ENCODE measurements around the gene FAM124B. TPM values are rescaled to one million over a fixed set of nuclear protein-coding genes. Genes with fewer than 3 reads are reported as not detected.
A peak's percentile ranks its signal among the peaks of the same experiment; 100 is the strongest.

FAM124B gene
- total RNA-seq, 3 donors from 2014 or later = 0.43 to 1.4 (median 0.55) TPM

DNA sequence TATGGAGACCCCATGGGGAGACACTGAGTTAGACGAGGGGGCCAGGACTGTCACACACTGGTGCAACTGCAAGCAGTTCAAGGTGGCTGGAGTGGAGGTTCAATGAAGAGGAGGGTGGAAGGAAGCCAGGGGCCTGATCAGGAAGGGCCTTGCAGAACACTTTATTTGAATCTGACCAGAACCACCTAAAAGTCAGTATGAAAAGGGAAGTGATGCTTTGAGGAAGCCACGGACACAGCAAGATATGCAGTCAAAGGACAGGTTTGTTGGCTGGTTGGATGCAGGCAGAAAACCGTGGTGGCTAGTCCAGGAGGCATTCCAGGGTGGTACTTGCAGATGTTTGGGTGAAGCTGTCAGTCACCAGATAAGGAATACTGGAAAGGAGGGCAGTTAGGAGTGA is 3.5 kb upstream of the FAM124B start:
- ATAC-seq (no peak), DNase-seq (no peak)
- Histone ChIP-seq H3K9me3 (no peaks in the 10 kb centered on the region), H3K36me3 (ENCODE audit: low read depth) (no peaks in the 10 kb centered on the region), H3K4me1 (ENCODE audit: low read depth) (no peaks in the 10 kb centered on the region), H3K4me3 (no peak overlapping the region)
- TF ChIP-seq, protein P1, sequence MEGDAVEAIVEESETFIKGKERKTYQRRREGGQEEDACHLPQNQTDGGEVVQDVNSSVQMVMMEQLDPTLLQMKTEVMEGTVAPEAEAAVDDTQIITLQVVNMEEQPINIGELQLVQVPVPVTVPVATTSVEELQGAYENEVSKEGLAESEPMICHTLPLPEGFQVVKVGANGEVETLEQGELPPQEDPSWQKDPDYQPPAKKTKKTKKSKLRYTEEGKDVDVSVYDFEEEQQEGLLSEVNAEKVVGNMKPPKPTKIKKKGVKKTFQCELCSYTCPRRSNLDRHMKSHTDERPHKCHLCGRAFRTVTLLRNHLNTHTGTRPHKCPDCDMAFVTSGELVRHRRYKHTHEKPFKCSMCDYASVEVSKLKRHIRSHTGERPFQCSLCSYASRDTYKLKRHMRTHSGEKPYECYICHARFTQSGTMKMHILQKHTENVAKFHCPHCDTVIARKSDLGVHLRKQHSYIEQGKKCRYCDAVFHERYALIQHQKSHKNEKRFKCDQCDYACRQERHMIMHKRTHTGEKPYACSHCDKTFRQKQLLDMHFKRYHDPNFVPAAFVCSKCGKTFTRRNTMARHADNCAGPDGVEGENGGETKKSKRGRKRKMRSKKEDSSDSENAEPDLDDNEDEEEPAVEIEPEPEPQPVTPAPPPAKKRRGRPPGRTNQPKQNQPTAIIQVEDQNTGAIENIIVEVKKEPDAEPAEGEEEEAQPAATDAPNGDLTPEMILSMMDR (IDR thresholded peaks at IDR 0.05) = no peak
- intact Hi-C loops (cut with DNase I, micrococcal nuclease) = no loop called here

DNA sequence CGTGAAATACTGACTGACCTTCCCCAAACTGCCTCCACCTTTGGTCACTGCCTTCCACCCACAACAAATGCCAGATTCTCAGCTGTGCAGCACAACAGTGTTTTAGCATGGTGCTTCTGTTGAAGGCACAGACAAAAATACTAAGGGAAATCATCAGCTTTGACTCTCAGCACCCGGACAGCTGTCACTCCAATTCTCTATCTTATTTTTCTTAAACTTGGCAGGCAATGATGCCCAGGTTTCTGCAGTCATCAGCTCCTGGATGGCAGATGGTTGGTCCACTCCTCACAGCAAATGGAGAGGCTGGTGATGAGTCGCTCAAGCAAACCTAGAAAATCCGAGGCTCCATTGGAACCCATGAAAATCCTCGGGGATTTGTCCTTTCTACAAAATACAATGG is 2.9 kb upstream of the FAM124B start:
- H3K36me3 ChIP-seq (ENCODE audit: low read depth) = no peaks in the 10 kb centered on the region
- no peak overlapping the region for H3K4me3 ChIP-seq
- ATAC-seq = no peak
- DNase-seq = no peak
- no peaks in the 10 kb centered on the region for H3K4me1 ChIP-seq (ENCODE audit: low read depth)
- TF ChIP-seq, protein P1 (IDR thresholded peaks at IDR 0.05) = no peak
- intact Hi-C loops (cut with DNase I, micrococcal nuclease) = no loop called here
- H3K9me3 ChIP-seq = no peaks in the 10 kb centered on the region

DNA sequence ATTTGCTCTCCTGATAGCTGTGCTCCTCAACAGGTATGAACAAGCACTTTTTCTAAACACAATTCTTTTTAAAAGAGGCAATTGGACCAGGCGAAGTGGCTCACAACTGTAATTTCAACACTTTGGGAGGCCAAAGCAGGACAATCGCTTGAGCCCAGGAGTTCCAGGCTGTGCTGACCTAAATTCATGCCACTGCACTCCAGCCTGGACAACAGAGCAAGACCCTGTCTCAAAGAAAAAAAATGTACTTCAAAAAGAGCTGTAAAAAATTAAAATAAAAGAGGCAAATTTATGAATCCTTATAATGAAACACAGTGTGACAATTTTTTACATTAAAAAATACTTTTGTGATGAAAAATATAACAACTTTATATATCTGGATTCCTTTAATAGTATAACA is 1.8 kb upstream of the FAM124B start:
- intact Hi-C loops (cut with DNase I, micrococcal nuclease) = no loop called here

DNA sequence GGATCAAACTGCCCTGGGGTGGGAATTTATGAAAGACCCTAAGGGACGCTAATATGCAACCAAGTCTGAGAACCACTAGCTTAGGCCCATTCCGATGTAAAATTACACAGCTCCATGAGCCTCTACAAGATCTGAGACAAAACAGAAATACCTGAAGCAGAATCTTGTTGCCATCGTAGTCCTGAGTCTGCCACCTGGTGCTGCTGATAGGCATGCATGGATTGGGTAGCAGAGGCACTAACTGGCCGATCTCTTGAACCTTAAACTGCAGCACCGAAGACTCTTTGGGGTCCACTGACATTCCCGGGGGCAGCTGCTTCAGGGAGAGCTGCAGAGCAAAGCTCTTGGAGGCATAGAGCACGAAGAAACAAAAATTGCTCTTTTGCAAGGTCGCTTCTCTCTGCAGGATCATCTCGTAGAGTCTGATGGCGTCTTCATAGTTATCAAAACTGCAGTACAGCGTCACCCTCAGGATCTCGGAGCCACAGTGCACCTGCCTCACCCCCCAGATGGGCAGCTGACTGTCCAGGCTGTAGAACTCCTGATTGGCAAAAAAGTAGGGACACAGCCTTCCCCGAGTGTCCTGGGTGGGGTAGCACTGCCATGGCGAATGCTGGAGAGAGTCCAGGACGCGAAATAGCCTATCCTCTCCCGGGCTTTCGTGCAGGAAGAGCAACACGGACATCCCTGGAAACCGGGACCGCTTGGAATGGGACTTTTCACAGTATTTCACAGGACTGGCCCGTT is 848 bp downstream of the FAM124B start:
- no peaks in the 10 kb centered on the region for H3K4me1 ChIP-seq (ENCODE audit: low read depth)
- ATAC-seq = peak; percentile 8
- intact Hi-C loops (cut with DNase I, micrococcal nuclease) = no loop called here
- H3K36me3 ChIP-seq (ENCODE audit: low read depth) = no peaks in the 10 kb centered on the region
- DNase-seq = no peak
- no peaks in the 10 kb centered on the region for H3K9me3 ChIP-seq
- no peak overlapping the region for H3K4me3 ChIP-seq
- TF ChIP-seq, protein P1 (IDR thresholded peaks at IDR 0.05) = no peak

More for the DNA sequence above, 1.8 kb upstream of the FAM124B start:
- H3K36me3 ChIP-seq (ENCODE audit: low read depth) = no peaks in the 10 kb centered on the region
- no peaks in the 10 kb centered on the region for H3K9me3 ChIP-seq
- ATAC-seq = no peak
- TF ChIP-seq, protein P1 (IDR thresholded peaks at IDR 0.05) = no peak
- H3K4me3 ChIP-seq = no peak overlapping the region
- no peaks in the 10 kb centered on the region for H3K4me1 ChIP-seq (ENCODE audit: low read depth)
- no peak for DNase-seq

DNA sequence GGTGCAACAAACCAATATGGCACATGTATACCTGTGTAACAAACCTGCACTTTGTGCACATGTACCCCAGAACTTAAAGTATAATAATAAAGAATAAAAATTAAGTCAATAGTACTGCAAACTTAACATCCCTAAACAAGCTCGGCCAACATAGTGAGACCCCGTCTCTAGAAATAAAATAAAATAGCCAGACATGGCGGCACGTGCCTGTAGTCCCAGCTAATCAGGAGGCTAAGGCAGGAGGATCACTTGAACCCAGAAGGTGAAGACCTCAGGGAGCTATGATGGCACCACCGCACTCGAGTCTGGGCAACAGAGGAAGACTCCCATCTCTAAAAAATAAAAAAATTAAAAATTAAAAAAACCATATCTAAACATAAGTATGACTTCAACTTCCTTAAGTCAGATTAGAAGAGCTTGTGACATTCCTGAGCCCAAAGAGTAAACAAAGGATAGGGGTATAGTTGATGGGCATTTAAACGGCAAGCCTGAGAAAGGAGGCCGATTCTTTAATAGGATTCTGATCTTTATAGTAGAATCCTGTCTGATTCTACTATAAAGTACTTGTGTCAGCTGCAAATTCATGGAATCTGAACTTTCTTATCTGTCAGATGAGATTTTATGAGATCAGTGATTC is 1.6 kb downstream of the FAM124B start:
- Histone ChIP-seq H3K4me1 (ENCODE audit: low read depth) (no peaks in the 10 kb centered on the region), H3K4me3 (no peak overlapping the region), H3K9me3 (no peaks in the 10 kb centered on the region), H3K36me3 (ENCODE audit: low read depth) (no peaks in the 10 kb centered on the region)
- TF ChIP-seq, protein P1 (IDR thresholded peaks at IDR 0.05) = no peak
- intact Hi-C loops (cut with DNase I, micrococcal nuclease) = no loop called here
- no peak for ATAC-seq
- no peak for DNase-seq
